Amygdala (tissue), 56 donors: ENCODE results near the gene RAX2.
"Not testable (repeated sequence)": the region's sequence is repeated elsewhere in the genome, so short reads cannot be mapped to it uniquely, and the experiment has no call there.

Experiments
- DNase-seq, 56 donors: peaks; one replicate each; lab custom pipeline; 2025; lab: John Stamatoyannopoulos, UW

RAX2 gene

GRCh38 chr19:3778899-3779723, 7.1 kb upstream of the RAX2 start:
- no peak for DNase-seq

GRCh38 chr19:3778104-3778867, 6.3 kb upstream of the RAX2 start:
- DNase-seq, result no peak

- DNase-seq, result no peak
Observed at GRCh38 chr19:3776479-3777040, 4.5 kb upstream of the RAX2 start.

- no peak for DNase-seq
Observed at GRCh38 chr19:3775831-3776230, 3.8 kb upstream of the RAX2 start.

GRCh38 chr19:3775374-3775711, 3.3 kb upstream of the RAX2 start:
- DNase-seq, result no peak

GRCh38 chr19:3774621-3775373, 2.8 kb upstream of the RAX2 start:
- DNase-seq, result no peak

GRCh38 chr19:3773814-3774515, 1.9 kb upstream of the RAX2 start:
- DNase-seq, result no peak

GRCh38 chr19:3771000-3771905, 775 bp downstream of the RAX2 start:
- DNase-seq, result no peak

- no peak for DNase-seq
Observed at GRCh38 chr19:3770136-3770999, 1.7 kb downstream of the RAX2 start.

GRCh38 chr19:3769494-3769893, 2.5 kb downstream of the RAX2 start:
- no peak for DNase-seq

- DNase-seq, result no peak
Observed at GRCh38 chr19:3768748-3769099, 3.3 kb downstream of the RAX2 start.

- no peak for DNase-seq
Observed at GRCh38 chr19:3768015-3768747, 3.8 kb downstream of the RAX2 start.

GRCh38 chr19:3767050-3767449, 5.0 kb downstream of the RAX2 start:
- no peak for DNase-seq

- no peak for DNase-seq
Observed at GRCh38 chr19:3766520-3766919, 5.5 kb downstream of the RAX2 start.

GRCh38 chr19:3765757-3766156, 6.3 kb downstream of the RAX2 start:
- not testable (repeated sequence) for DNase-seq

GRCh38 chr19:3765121-3765520, 6.9 kb downstream of the RAX2 start:
- DNase-seq, result no peak
